MM.1S (cell line): ENCODE data around the gene MTLN.

Source experiments
- CTCF ChIP-seq: fragments of 300-600 bp; sonication (generic); IDR thresholded peaks from 2 replicates; pipeline ENCODE4 v1.5.1; 2016; ENCODE audit warnings: antibody characterized with exemption, low read length, mixed read lengths
- EZH2 ChIP-seq: fragments of 300-600 bp; sonication (generic); optimal IDR thresholded peaks from 2 replicates; pipeline ENCODE3; 2017; ENCODE audit warnings: low read depth, mild to moderate bottlenecking, antibody characterized with exemption, low read length, mixed read lengths
- EZH2phosphoT487 ChIP-seq: fragments of 300-600 bp; sonication (generic); IDR thresholded peaks from 2 replicates; pipeline ENCODE4 v1.6.1; 2018; ENCODE audit warnings: antibody characterized with exemption, low read length

GRCh38 chr2:110220190-110220564 lies 7.8 kb upstream of the MTLN start:
- TF ChIP-seq CTCF: no peak
- no peak for TF ChIP-seq EZH2
- TF ChIP-seq EZH2phosphoT487: no peak
